Stimulated activated CD4-positive, alpha-beta T cell treated with anti-CD3 and anti-CD28 coated beads, Interleukin-2, amount 100 ng/mL, for 48 hours (primary cell): ENCODE results near the gene AOPEP.

Experiments
- DNase-seq, 2 donors: peaks; one replicate each; pipeline ENCODE4 v3.0.0-alpha.2; 2020

Gene AOPEP

DNA sequence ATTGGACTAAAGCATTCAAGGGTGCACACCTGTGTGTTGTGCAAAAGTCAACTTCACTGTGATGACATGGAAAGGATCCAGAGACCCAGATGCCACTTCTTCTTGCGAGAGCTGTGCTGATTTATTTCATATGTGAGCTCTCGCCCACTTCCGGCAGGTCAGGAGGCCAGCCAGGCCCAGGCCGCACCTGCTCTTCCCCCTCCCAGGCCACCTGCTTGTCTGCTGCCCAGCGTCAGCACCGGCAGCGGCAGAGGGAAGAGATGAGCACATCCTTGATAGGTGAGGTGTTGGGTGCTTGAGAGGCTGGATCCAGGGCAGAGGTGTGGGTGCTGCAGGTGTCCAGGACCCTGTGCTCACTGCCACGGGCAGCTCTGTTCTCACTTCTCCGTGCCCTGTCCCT, 348.1 kb downstream of the AOPEP start:
- DNase-seq: no peak

DNA sequence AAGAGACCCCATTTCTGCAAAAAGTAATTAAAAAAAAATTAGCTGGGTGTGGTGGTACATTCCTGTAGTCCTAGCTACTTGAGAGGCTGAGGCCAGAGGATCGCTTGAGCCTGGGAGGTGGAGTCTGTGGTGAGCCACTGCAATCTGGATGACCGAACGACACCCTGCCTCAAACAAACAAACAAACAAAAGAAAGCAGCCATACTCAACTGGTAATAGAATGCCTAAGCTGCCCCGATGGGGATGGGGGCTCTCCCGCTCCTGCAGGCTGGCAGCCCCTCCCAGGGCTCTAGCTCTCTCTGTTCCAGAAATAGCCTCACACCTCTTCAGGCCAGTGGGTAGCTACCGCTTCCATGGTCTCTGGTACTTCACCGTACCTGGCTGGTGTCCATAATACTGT, 349.2 kb downstream of the AOPEP start:
- DNase-seq: no peak

DNA sequence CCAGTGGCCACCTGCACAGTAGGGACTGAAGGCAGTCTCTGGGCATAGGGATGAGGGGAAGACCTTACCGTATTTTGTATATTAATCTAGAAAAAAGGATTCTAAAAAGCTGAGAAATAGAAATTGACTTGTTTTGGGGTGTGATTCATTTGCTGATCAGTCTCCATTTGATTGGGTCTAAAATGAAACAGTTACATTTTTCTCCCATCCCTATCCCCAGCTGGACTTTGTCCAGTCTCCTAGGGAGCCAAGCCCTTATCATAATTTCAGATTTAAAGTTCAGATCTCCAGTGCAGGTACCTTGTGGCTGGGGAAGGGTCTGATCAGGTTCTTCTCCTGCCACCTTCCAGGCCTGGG, 350.2 kb downstream of the AOPEP start:
- DNase-seq: no peak

DNA sequence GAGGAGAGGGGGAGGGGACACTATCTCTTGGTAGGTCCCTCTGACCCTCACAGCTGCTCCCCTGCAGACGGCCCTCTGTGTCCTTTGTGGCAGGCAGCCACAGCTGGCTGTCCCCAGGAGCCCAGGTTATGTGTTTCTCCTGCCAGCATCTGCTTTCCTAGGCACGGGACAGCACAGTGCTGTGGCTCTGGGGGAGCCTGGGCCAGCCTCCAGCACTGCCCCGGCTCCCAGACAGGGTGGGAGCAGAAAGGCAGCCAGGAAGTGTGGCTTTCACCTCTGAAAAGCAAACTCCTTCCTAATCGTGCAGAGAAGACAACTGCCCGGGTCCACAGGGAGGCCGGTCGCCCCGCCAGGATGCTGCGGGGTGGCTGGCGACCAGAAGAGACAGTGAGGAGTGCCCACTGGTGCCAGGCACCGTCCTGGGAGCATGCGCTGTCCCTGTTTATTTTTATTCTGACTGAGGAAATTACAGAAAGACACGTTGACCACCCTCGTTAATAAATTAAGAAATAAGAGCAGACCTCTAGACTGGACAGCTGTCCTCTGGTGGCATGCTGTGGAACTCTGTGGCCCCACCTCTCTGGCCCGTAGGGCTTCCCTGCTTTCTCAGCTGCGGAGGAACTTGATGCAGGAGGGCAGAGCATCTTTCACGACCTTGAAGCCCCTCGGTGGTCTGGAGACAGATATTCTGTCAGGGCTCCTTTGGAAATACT, 350.7 kb downstream of the AOPEP start:
- no peak for DNase-seq

GRCh38 chr9:95077766-95078370, 351.4 kb downstream of the AOPEP start:
- no peak for DNase-seq

DNA sequence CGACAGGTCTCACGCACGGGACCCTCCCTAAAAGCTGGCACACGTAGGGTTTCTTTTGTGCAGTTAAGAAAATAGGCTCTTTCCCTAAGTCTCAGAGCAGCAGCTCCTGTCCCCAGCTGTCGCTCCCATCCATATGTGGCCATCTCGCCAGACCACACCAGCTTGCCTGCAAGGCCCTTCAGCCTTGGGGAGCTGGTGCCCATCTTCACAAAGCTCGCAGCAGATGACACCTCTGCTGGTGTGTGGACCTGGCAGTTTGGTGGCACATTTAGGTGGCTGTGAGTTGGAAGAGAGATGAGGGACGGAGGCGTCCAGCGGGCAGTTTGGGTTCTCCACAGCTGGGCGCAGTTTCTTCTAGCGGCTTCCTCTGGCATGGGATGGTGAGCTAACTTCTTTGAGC, 352.0 kb downstream of the AOPEP start:
- DNase-seq: no peak

- DNase-seq: no peak
Observed at GRCh38 chr9:95078939-95079338, 352.4 kb downstream of the AOPEP start.

DNA sequence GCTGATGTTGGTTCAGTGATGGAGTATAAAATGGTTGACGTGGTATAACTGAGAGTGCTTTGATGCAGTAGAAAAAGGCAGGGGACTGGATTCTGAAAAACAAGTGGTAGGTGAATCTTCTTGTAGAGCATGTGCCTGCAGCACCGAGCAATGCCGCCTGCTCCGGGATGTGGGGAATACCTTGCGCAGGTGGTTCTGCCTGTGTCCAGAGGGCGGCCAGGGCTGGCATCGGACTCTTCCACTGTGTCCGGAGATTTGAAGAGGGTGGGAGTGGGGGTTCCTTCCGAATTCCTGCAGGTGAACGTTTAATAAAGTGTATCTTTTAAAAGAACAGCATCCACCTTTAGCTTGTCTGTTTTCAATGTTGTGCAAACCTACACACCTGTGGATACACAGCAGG, 353.0 kb downstream of the AOPEP start:
- DNase-seq: no peak

DNA sequence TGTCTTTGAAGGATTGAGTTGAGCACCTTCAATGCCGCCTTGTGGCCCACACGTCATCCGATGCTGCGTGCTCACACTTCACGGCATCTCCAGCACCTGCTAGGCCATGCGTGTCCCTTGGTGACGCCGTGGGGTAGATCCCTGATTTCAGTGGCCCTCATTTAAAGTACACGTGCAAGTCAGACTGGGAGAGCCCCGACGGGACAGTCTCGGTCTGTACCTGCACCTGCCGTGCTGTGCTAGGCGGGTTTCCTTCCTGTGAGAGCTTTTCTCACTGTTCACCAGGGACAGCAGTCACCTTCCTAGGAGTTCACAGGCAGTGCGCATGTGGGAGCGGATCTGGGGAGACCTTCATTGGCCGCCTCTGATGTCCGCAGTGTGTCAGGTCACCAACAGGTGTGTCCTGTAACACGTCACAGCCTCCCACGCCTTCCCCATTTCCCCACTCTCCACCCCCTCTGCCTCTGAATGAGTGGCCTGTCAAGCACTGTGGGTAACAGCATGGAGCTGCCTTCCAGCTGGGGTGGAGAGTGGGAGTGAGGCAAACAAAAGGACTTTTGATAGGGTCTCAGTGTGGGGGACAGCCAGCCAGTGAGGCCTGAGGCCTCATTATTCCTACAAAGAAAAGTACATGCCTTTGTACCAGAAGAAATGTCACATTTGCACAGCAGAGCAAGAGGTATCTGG, 354.6 kb downstream of the AOPEP start:
- DNase-seq: no peak

DNA sequence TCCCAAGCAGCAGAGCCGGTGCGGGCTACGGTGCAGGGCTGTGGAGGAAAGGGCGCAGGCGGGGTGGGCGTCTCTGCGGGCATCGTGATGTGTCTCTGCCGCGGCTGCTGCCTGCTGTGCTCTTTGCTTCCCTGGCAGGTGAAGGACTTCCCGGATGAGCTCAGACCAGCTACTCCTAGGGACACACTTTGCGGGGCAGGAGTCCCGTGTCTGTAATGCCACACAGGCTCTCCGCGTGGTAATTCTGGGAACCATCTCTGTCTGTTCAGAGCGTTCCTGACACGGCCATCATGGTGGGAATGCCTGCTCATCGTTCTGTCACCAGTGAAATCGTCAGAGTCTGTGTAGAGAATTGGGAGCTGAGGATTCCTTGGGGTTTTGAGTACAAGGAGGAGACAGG, 355.5 kb downstream of the AOPEP start:
- no peak for DNase-seq

- DNase-seq: no peak
Observed at GRCh38 chr9:95082401-95083084, 356.0 kb downstream of the AOPEP start.

GRCh38 chr9:95083086-95083768, 356.7 kb downstream of the AOPEP start:
- DNase-seq: no peak

GRCh38 chr9:95084254-95084934, 357.9 kb downstream of the AOPEP start:
- DNase-seq: no peak

DNA sequence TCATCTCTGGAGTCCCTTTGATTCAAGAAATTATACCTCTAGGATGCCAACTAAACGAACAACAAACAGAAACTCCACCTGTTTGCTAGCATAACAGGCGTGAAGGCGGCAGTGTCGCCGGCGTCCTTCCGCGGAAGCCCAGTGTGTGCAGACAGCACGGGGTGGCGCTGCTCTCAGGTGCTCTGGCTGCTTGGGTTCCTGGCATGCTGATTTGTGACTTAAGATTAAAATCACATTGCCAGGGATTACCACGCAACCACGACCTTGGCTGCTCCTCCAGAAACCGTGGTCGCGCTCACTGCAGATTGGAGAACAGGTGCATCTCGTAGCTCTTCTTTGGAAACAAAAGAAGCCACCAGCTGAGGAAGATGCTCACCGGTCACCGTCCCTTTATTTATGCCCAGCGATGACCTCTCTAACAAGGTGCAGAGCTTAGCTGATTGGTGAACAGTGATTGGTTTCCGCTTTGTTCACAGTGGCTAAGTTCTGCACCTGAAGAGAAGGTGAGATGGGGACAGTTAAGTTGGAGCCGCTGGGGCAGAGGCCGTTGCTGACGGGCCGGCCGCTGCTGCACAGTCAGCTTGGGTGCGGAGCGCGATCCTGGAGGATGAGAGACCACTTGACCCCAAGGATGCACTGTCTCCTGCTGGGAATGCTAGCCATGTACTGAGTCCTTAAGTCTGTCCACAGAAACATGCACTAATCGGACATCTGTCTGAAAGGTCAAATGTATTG, 358.7 kb downstream of the AOPEP start:
- DNase-seq: no peak

- DNase-seq: no peak
Observed at GRCh38 chr9:95085861-95086563, 359.5 kb downstream of the AOPEP start.

GRCh38 chr9:95086564-95086955, 360.1 kb downstream of the AOPEP start:
- no peak for DNase-seq

DNA sequence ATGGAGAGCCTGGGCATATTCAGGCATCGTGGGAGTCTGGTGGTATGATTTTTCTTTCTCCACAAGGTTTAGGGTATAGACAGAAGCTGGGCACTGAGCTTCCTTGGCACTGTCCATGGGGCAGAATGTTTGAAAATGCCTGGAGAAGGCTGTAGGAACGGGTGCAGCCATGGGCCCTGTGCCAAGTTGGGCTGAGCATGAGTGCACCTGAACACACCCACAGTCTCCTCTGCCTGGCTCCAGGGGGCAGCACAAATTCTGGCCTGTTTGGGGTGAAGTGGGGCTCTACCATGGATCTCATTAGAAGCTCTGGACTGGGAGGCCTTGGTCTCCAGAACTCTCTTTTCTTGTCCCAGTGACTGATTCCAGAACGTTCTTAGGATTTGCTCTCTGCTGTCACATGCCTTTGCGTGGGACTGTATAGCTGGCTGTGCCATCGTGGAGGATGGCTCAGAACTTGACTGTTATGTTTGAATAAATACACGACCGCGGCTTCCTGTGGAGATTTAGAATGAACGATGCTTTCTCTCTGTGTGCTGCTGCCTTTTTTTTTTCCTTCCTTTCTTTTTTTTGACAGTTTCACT, 361.3 kb downstream of the AOPEP start:
- DNase-seq: no peak

GRCh38 chr9:95088421-95089161, 362.1 kb downstream of the AOPEP start:
- no peak for DNase-seq

DNA sequence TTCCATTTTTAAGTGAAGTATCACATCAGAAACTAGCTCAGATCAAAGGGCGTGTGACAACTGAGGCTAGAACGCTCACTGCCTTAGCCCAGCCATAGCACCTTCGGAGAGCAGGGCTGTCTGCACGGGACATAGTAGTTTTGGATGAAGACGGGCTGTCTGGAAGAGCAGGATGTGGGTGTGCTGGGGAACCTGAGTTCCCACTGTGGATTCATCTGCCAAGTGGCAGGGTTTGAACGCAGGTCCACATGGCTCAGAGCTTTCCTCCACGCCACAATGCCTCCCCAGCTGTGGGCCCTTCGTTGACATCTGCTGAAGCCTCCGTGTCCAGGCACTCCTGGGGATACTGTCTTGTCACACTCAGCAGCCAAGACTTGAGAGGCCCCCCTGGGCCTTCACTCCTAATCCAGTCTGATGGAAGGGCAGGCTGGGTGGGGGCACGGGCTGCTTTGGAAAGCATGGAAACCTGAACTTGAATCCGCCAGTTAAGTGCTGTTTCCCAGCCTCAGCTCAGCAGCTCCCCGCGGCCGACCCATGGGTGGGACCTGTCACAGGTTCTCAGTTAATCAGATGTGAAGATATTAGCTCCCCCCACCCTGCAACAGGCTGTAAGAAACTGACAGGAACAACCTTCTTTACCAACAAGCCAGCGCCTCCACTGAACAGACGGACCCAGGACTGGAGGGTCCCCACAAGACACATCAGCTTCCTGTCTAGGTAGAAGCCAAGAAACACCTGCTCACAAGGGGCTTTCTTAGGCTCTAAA, 362.9 kb downstream of the AOPEP start:
- no peak for DNase-seq
